GM18867 (cell line): ENCODE measurements around the gene PDE1C.
"Not testable (repeated sequence)": the region's sequence is repeated elsewhere in the genome, so short reads cannot be mapped to it uniquely, and the experiment has no call there.

Experiments used
- ATAC-seq: cut with Tn5 transposase; IDR thresholded peaks from one replicate; pipeline ENCODE4 v1.9.1; 2021; ENCODE audit warnings: mild to moderate bottlenecking, moderate library complexity; ENCODE audit not compliant: unreplicated experiment

PDE1C gene

DNA sequence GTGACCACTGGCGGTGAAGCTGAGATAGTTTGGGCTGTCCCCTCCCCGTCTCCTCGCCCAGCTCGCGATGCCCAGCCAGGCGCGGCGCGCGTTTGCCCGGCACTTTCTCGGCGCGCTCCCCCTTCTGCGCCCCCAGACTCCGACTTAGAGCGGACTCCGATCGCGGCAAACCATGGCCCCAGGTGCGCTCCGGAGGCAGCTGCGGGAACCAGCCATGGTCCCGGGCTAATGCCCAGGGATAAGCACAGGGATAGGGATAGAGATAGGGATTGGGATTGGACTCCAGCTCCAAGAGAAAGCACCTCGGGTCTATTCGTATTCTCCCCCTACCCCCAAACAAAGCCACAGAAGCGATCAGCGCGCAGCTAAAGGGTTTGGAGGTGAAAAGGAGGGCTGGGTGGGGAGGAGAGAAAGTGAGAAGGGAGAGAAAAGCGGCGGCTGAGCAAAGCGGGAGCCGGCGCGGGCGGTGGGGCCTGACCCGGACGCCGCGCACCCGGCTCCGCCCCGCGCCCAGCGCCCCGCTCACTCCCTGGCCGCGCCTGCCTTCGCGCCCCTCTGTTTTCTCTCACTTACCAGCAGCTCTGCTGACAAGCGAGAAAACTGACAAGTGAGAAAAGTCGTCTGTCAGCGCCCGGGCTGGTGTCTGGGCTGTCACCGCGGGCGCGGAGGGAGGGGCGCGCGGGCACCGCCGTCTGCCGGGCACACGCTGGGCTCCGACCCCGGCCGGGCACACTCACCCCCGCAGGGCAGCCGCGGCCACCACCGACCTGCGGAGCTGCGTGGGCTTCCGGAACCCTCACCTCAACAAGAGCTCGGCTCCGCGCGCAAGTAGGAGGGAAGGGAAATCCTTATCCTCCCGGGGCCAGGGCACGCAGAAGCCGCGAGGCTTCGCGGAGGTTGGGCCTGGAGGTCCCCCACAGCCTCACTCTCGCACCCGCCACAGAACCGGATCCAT, at the start of gene PDE1C:
PDE1C (minus strand) TSS at position 2 of the 955 bp plus-strand sequence.
- ATAC-seq = no peak

DNA sequence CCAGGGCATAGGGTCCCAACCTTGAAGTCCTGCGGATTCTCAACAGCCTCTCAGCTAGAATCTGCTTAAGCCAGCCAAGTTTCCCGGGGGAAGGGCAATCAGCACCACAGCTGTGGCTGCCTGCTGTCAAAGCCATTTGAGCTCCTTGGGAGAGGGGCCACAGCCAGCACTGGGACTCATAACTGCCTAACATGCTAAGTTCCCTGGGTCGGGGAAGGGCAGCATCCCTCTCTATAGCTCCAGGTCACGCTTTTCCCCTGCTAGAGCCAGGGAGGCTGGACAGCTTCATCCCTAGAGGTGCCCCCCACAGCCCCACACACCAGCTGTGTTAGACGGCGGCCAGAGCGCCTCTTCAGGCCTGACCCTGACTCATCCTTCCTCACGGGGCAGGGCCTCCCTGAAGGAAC, 49.6 kb upstream of the PDE1C start:
- no peak for ATAC-seq

DNA sequence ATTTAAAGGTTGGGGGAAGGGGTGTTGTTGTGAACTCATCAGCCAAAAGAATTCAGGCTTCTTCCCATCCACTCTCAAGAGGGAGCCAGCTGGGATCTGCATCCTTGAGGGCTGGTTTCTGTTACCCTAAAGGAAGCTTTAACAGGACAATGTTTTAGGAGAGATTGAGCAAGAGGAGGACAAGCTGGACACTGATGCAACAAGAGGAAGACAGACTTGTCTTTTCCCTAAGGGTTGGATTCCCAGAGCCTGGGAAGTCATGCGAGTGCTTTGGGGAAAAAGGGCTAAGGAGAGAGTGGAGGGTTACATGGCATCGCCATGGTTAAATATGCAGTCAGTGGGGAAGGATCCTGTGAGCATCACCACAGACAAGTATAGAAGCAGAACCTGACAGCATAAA, 47.6 kb upstream of the PDE1C start:
- no peak for ATAC-seq

DNA sequence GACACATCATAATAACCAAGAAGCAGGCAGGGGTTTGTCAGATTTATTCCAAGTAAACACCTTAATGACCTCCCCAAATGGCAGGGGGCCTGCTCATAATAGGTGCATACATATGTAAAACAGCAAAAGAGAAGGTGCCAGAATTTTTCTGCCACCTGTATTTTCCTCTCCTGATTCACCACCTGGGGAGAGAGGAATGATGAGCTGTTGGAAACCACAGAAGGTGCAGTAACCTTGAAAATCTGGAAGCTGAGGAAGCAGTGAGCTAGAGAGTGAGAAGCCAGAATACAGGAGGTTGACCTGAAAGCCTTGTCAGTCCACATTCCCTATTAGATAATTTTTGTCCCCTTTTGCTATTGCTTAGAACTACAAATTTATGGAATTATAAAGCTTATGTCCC, 46.2 kb upstream of the PDE1C start:
- ATAC-seq = no peak

DNA sequence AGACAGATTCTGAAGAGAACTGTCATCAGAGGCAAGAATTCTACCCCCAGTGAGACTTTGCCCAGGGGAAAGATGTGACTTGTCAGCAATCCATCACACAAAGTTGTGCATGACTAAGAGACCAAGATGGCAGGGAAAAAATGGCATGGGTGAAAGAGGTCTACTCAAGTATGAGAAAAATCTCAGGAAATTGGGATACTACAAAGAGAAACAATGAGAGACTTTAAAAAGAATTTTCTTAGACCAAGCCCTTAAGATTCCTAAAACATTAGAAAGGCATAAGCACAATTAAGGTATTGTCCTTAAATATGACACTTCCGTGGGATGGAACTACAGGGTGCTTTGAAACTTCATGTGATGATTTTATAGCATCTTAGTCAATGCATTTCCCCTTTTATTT, 45.6 kb upstream of the PDE1C start:
- no peak for ATAC-seq

DNA sequence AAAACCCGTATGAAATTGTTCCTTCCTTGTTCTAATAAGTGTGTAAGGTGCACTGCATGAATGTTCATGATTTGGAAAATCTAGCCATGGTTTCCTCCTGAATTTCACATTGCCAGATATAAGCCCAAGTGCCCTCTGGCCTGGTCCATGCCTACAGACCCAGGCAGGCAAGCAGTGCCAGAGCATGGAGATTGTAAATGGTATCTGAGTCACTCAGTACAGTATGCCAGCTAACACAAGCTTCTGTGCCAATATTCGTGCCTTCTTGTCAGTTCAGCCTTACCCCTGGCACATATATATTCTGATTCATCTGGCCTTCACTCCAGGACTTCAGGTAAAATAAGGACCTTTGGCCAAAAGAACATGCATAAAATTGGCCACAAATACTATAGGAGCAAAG, 38.4 kb upstream of the PDE1C start:
- no peak for ATAC-seq

DNA sequence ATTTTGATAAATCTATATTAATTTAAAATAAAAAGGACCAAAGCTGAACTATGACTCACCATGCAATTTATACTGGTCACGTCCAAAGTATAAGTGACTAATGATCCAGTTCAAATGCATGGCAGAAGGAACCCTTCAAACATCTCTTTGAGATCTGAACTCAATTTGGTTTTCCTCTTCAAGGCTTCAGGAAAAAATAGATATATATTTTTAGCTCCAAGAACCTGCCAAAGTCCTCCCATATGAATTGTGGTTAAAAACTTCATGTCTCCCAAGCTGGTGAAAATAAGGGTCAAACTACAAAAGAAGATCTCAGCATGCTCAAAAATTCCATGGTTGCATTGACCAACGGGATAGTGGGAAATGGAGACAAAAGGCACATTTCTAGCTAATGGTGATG, 34.6 kb upstream of the PDE1C start:
- no peak for ATAC-seq

DNA sequence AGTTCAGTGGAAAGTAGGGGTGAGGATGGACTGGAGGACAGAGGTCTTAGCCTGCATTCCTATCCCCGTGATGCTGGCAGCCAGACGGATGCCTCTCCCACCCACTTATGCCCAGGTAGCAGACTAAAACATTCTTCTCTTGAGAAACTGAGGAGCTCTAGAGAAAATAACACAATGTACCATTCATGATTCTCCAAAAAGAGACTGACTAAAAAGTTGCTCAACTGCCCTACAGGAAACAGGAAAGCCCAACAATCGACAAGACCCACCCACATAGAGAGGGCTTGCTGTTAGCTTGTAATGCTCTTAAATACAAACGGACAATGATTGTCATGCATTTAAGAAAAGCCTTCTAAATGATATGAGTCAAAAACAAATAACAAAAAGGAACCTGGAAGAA, 33.2 kb upstream of the PDE1C start:
- ATAC-seq = no peak

DNA sequence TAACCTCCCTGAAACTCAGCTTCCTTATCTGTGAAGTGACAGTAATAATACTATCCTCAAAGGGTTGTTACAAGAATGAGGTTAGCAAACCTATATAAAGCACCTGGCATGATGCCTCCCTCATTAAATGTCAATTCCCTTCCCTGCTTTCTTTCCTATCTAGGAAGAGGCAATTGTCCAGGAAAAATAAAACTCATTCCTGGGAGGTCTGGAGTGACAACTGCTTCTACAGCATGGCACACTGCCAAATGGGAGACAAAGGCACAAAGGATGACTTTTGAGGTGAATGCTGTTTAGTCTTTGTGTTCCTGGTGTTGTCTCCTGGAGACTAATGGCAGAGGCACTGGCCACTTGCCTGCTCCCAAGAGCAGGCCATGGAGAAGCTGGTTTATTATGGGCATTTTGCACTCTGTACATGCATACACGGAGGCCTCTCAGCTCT, 32.2 kb upstream of the PDE1C start:
- ATAC-seq = no peak

DNA sequence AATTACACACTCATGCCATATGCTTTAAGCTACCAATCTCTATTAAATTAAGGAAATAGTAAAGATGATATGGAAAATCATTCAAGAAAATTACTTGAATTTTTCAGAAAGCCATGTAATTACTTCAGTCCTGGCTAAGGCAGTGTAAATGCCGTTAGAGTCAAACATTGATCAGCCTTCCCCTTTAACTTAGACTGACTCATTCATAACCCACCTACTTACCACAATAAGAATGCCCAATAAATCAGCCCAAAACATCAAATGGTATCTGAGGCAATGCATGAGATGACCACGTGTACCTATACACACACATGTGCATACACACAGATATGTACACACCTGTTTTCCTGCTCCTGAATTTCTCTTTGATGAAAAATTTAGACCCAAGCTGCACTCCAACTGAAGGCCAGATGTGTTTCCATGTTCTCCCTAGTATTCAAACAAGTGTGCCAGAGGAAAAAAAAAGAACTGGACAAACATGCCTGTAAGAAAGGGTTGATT, 30.2 kb upstream of the PDE1C start:
- no peak for ATAC-seq

DNA sequence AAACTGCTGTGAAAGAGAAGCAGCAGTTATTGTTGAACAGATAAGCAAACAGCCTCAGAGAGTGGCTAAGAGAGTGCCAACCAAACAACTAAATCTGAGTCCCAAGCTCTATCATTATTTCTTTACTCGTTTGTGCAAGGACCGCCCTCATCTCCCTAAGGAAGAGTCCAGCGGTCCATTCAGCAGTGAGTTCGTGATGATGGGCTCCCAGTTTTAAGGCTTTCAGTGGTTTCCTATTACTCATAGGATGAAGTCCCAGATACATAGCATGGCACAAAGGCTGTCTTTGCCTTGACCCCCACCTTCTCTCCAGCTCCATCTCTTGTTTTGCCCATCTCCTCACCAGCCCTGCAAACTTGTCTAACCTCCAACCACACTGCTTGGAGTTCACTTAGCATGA, 24.3 kb upstream of the PDE1C start:
- ATAC-seq = no peak

DNA sequence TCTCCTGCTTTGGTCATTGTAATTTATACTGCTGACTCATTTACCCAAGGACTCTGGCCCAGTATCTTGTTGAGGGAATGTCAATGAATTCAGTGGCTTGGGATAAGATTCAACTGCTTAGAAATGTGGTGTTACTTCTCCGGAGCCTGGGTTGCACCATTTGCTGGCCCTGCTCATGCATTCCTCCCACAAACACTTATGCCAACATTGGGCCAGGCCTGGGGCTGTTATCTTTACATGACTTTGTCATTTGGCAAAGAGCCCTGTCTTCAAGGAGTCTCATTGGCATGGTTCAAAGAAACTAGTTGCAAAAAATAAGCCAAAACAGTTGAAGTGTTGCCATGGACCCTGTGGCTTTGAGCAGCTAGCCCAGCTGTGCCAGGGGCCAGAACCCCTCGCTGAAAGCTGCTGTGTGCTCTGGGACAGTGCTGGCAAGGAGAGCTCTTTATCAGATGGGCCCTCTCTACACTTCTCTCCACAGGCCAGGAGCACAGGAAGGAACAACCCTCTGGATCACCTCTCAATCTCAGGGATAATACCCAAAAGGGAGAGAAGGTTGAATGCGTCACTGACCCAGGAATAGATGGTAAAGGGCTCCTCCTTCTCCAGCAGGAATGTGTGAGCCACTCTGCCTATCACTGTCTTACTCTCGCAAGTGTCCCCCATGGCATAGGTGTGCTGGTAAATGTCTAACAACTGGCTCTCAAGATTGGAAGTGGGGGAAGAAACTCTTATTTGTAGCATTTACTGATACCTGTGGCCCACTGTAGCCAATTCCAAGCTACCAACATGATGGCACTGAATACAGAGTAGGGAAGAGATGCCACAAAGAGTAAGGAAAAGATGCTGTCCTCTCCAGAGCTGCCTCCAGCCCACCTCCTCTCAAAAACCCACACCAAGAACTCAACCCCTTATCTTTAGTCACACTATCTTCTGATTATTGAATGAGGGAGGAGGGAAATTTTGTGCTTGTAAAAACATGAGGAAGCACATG, 23.5 kb upstream of the PDE1C start:
- ATAC-seq = no peak

DNA sequence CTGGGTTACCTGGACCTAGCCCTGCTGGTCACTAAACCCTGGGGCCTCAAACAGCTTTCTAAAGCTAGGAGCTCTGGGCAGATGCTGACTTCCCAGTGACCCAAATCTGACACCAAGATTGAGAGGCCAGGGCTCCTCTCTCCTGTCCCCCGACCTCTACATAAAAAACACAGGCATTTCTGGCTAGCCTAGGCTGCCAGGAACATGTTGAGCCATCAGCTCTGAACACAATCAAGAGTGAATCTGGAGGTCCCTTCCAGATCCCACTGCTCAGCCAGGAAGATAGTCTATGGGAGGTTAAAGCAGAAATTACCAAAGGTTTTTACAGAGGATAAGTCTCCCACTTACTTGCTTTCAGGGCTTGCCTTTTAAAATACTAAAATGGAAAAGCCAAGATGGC, 22.1 kb upstream of the PDE1C start:
- ATAC-seq = no peak

DNA sequence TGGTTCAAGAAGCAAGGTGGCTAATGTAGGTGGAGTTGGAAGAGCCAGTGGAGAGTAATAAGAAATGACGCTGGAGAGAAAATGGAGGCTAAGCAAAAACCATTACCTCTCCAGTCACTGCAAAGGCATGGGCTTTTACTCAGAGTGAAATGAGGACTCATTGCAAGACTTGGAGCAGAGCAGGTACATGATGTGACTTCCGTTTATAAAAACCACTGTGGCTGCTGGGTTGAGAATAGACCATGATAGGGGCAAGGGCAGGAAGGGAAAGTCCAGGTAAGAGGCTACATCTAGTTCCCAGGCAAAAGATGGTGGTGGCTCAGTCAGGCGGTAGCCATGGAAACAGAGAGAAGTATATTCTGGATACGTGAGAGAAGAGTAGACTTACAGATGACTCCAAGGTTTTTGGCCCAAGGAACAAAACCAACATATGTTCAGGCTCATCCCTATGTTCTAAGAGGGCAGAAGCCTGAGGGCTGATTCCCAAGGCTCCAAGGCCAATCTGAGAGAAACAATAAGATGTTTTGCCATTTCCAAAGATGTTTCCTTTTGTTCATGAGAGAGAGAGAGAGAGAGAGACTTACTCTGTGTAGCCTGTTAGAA, 21.5 kb upstream of the PDE1C start:
- ATAC-seq = peak; percentile 65

DNA sequence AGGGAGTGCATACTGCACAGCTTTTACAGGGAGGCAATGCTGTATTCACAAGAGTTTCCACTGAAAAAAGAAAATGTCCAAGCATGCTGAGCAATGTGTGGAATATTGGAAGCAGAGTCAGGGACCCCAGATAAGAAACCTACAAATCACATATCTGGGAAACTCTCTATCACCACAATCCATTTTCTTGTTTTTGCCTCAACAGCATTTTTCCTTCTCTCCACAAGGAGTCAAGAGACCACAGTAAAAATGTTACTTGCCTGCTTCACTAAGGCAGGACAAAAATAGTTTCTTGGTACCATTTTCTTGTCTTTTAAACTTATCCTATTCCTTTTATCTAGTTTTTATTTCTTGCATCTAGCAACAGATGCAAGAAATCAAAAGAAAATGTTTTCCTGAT, 19.5 kb upstream of the PDE1C start:
- no peak for ATAC-seq

DNA sequence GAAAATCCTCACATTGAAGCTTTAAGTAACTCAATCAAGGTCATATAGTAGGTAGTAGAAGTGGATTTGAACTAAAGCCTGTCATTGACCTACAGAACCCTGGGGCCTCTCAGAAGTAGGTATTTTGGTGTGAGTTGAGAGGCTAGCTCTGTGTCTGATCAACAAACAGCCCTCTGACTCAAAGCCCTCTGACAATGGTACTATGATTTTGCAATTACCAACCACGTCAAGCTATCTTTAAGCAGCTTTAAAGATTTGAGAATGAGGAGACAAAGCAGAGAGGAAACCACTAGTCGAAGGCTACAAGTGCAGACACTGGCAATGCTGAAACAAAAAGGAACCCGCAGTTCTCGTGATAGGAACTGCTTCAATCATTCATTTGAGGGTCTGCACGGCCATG, 19.0 kb upstream of the PDE1C start:
- ATAC-seq = no peak

DNA sequence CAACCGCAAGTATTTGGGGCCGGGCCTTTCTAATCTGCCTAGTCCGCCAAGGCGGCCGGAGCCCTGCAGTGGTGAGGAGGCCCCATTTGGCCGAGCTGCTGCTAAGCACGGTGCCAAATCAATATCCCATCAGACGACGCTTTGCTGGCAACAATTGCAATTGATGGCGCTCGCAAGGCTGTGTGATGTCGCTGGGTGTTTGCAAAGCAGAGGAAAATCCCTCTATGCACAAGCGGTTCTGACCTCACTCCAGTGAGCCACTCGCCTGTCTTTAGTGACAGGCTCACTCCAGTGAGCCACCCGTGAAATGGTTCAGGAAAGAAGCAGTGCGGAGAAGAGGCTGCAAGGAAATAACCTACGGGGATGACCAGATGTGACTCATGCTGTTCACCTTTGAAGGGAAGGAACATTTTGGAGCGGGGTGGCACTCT, 18.3 kb upstream of the PDE1C start:
- ATAC-seq = no peak

DNA sequence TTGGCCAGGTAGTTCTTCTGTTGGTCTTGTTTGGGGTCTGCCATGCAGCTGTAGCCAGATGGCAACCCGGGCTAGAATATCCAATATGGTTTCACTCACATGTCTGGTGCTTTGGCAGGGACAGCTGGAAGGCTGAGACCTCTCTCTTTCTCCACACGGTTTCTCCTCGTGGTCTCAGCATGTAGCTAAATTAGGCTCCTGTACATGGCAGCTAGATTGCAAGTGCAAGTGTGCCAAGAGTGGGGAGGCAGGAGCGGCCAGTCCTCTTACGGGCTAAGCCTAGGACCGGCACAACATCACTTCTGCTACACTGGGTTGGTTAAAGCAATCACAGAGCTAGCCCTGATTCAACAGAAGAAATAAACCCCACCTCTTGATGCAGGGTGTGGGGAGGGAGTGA, 9.3 kb upstream of the PDE1C start:
- ATAC-seq = no peak

DNA sequence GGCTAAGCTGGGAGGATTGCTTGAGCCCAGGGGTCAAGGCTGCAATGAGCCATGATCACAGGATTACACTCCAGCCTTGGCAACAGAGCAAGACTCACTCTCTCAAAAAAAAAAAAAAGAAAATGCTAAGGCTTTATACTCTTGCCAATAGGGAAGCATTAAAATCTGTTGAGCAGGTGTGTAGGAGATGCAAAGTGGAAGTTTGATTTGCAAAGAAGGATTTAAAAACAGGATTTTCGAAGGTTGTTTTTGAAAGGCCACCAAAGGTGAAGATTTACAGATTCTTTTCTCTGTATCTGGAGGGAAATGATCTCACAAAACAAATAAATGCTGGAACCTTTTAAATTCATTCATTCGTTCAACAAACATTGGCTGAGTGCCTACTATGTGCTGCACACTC, 8.6 kb upstream of the PDE1C start:
- ATAC-seq = no peak

DNA sequence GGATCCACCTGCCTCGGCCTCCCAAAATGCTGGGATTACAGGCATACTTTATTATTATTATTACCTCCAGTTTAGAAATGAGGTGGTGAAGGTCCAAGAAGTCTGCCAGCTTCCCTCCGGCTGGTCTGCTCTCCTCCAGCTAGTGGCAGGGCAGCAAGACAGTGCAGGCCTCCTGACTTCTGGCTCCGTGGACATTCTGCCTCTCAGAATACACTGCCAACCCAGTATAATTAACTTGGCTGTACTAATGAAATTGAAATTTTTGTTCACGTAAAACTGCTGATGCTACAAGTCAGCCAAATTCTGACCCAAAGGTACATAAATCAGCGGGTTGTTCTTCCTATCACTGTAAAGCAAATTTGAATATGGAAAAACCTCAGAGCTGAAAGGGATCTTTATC, 7.6 kb upstream of the PDE1C start:
- no peak for ATAC-seq

DNA sequence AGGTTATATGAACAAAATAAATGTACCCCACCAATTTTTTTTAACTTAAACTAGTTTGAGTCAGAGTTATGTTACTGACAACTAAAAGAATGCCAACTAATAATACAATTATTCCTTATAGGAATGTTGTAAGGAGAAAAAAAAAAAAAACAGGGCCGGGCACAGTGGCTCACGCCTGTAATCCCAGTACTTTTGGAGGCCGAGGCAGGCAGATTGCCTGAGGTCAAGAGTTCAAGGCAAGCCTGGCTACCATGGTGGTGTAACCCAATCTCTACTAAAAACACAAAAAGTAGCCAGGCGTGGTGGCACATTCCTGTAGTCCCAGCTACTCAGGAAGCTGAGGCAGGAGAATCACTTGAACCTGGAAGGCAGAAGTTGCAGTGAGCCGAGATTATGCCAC, 6.6 kb upstream of the PDE1C start:
- not testable (repeated sequence) for ATAC-seq
